A673 (cell line): Measurements from ENCODE around the gene TH. TPM values are rescaled to one million over a fixed set of nuclear protein-coding genes. Genes with fewer than 3 reads are reported as not detected.

Experiments
- Bru-seq: library from RNA; stranded (reverse); fragments of 400-500 nt; gene quantifications from one replicate; lab custom pipeline; 2021; lab: Mats Ljungman, UMichigan
- BruChase-seq, 2 experiments: library from RNA; stranded (reverse); fragments of 400-500 nt; gene quantifications; one replicate each; lab custom pipeline; 2021; lab: Mats Ljungman, UMichigan
- BruUV-seq: library from RNA; stranded (reverse); fragments of 400-500 nt; replicated peaks from 2 replicates; lab custom pipeline; 2021; lab: Mats Ljungman, UMichigan
- CTCF ChIA-PET: fragments of 300-600 bp; sonication (Branson Sonifier 250); formaldehyde crosslinking; loops from one replicate; lab custom pipeline; 2022; ENCODE audit warnings: antibody characterized with exemption; lab: Charles Lee
- POLR2A ChIA-PET: fragments of 300-600 bp; sonication (Branson Sonifier 250); formaldehyde crosslinking; loops from one replicate; lab custom pipeline; 2022; ENCODE audit warnings: antibody characterized with exemption; ENCODE audit not compliant: low non-redundant PET; lab: Charles Lee
- DNase-seq: peaks from one replicate; pipeline ENCODE4 v3.0.0-alpha.2; 2015; ENCODE audit warnings: low spot score
- H3K27ac ChIP-seq: fragments of 200-600 bp; sonication (generic); 2 replicates; pipeline ENCODE4 v1.5.1; 2016; ENCODE audit warnings: mixed run types, low read depth, mild to moderate bottlenecking, mixed read lengths, antibody characterized with exemption, low read length; ENCODE audit not compliant: poor library complexity, severe bottlenecking
- H3K27me3 ChIP-seq: fragments of 200-600 bp; sonication (generic); replicated peaks from 2 replicates; pipeline ENCODE4 v1.6.1; 2017; ENCODE audit warnings: mixed run types, low read depth, mild to moderate bottlenecking, mixed read lengths, antibody characterized with exemption, low read length; ENCODE audit not compliant: insufficient read depth, poor library complexity
- H3K36me3 ChIP-seq: fragments of 200-600 bp; sonication (generic); 2 replicates; pipeline ENCODE4 v1.6.1; 2016; ENCODE audit warnings: mixed run types, mild to moderate bottlenecking, mixed read lengths, antibody characterized with exemption, low read length; ENCODE audit not compliant: insufficient read depth, poor library complexity, severe bottlenecking
- H3K4me1 ChIP-seq: fragments of 200-600 bp; sonication (generic); 2 replicates; pipeline ENCODE4 v1.6.1; 2017; ENCODE audit warnings: mixed run types, mild to moderate bottlenecking, mixed read lengths, antibody characterized with exemption, low read length; ENCODE audit not compliant: insufficient read depth, poor library complexity, severe bottlenecking
- H3K4me3 ChIP-seq: fragments of 200-600 bp; sonication (generic); 2 replicates; pipeline ENCODE4 v1.5.1; 2016; ENCODE audit warnings: low read depth, mixed run types, mild to moderate bottlenecking, mixed read lengths, low read length; ENCODE audit not compliant: poor library complexity, severe bottlenecking
- H3K9me3 ChIP-seq: fragments of 200-600 bp; sonication (generic); 2 replicates; pipeline ENCODE4 v1.6.1; 2016; ENCODE audit warnings: mixed run types, low read depth, mild to moderate bottlenecking, mixed read lengths, antibody characterized with exemption, low read length; ENCODE audit not compliant: poor library complexity, severe bottlenecking
- EZH2 ChIP-seq: fragments of 200-600 bp; sonication (generic); IDR thresholded peaks from 2 replicates; pipeline ENCODE4 v1.6.1; 2017; ENCODE audit warnings: borderline replicate concordance, low read depth, mild to moderate bottlenecking, mixed read lengths, antibody characterized with exemption, low read length; ENCODE audit not compliant: poor library complexity, severe bottlenecking
- intact Hi-C: fragments of 100-400 bp; cut with micrococcal nuclease; formaldehyde crosslinking; loops from one replicate; pipeline ENCODE4 v1.10.0; 2022; ENCODE audit not compliant: unreplicated experiment
- long read RNA-seq: library from polyadenylated mRNA; stranded (forward); transcript quantifications from one replicate; pipeline ENCODE4 v2.0.0, GENCODE V29; 2022
- total RNA-seq: library from RNA; stranded (reverse); gene quantifications from 2 replicates; pipeline ENCODE4 v1.2.3, GENCODE V29; 2021
- TF ChIP-seq, protein P1 (sequence below): fragments of 300-800, 200-600 bp; sonication (generic); conservative IDR thresholded peaks from 2 replicates; pipeline ENCODE4 v1.5.1; 2017; ENCODE audit warnings: low read depth, mild to moderate bottlenecking, antibody characterized with exemption, low read length, moderate library complexity, mixed read lengths

Gene TH
- total RNA-seq (not detected in 2 replicates), Bru-seq, nascent RNA (not detected), BruChase-seq, experiment 1, labeled RNA remaining after a 2-hour chase (not detected), BruChase-seq, experiment 2, labeled RNA remaining after a 6-hour chase (not detected)
- long read RNA-seq, result 0 reads

- no TSS peak for BruUV-seq
- Histone ChIP-seq H3K9me3 (no peaks in the 10 kb centered on the region), H3K4me1 (no peaks in the 10 kb centered on the region), H3K27ac (no peak within 1 kb of the TSS), H3K27me3 (no peaks in the 10 kb centered on the region), H3K36me3 (no peaks in the 10 kb centered on the region), H3K4me3 (no peak within 1 kb of the TSS)
- TF ChIP-seq, protein P1, sequence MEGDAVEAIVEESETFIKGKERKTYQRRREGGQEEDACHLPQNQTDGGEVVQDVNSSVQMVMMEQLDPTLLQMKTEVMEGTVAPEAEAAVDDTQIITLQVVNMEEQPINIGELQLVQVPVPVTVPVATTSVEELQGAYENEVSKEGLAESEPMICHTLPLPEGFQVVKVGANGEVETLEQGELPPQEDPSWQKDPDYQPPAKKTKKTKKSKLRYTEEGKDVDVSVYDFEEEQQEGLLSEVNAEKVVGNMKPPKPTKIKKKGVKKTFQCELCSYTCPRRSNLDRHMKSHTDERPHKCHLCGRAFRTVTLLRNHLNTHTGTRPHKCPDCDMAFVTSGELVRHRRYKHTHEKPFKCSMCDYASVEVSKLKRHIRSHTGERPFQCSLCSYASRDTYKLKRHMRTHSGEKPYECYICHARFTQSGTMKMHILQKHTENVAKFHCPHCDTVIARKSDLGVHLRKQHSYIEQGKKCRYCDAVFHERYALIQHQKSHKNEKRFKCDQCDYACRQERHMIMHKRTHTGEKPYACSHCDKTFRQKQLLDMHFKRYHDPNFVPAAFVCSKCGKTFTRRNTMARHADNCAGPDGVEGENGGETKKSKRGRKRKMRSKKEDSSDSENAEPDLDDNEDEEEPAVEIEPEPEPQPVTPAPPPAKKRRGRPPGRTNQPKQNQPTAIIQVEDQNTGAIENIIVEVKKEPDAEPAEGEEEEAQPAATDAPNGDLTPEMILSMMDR, result no peak
- TF ChIP-seq EZH2, result no peak
- ChIA-PET POLR2A (no interaction called here), CTCF (no interaction called here)
- intact Hi-C loops, result no loop called here
- DNase-seq, result no peak
These were observed at the start of gene TH for GRCh38 chr11:2171591-2172003. TSS of gene TH (minus strand) at chr11:2171815. CDS start at chr11:2171786, 29 bp downstream.

DNA sequence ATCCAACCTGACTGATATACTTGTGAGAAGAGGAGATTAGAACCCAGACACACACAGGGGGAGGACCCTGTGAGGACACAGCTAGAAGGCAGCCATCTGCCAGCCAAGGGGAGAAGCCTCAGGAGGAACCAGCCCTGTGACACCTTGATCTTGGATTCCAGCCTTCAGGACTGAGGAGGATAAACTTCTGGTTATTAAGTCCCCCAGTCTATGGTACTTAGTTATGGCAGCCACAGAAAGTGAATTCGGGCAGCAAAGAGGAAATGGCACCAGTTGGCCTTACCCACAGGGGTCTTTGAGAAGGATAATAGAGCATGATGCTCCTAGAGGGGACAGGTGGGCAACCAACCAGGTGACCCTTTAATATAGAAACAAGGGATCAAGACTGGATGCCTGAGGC is 49.4 kb upstream of the TH start:
- Histone ChIP-seq H3K4me1 (no peaks in the 10 kb centered on the region), H3K9me3 (no peaks in the 10 kb centered on the region), H3K27ac (no peak overlapping the region), H3K27me3 (peaks cover 3% of the 10 kb centered on the region), H3K4me3 (no peak overlapping the region), H3K36me3 (no peaks in the 10 kb centered on the region)
- BruUV-seq, result no TSS peak
- no peak for DNase-seq
- intact Hi-C loops, result no loop called here
- TF ChIP-seq, protein P1, result no peak
- no peak for TF ChIP-seq EZH2
- ChIA-PET POLR2A (no interaction called here), CTCF (no interaction called here)

DNA sequence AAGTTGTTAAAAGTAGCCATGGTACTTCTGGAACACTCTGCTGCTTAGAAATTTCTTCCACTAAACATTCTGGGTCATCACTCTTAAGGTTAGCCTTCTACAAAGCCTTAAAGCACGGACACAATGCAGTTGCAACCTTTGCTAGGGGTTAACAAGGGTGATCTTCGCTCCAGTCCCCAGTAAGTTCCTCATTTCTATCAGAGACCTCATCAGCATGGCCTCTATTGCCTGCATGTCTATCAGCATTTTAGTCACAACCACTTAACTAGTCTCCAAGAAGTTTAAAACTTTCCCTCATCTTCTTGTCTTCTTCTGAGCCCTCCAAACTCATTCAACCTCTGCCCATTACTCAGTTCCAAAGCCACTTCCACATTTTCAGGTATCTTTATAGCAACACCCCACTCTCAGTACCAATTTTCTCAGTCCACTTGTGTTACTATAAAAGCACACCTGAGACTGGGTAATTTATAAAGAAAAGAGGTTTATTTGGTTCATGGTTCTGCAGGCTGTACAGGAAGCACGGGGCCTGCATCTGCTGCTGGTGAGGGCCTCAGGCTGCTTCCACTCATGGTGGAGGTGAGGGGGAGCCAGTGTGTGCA is 48.7 kb upstream of the TH start:
- POLR2A ChIA-PET, result no interaction called here

More for the DNA sequence above, 48.7 kb upstream of the TH start:
- no peaks in the 10 kb centered on the region for H3K9me3 ChIP-seq
- H3K27ac ChIP-seq, result no peak overlapping the region
- no peak overlapping the region for H3K4me3 ChIP-seq
- DNase-seq, result no peak
- H3K36me3 ChIP-seq, result no peaks in the 10 kb centered on the region
- H3K27me3 ChIP-seq, result peaks cover 3% of the 10 kb centered on the region
- no peaks in the 10 kb centered on the region for H3K4me1 ChIP-seq
- intact Hi-C loops, result no loop called here
- CTCF ChIA-PET, result no interaction called here
- TF ChIP-seq, protein P1, result no peak
- no peak for TF ChIP-seq EZH2
- no TSS peak for BruUV-seq
